SK-N-SH treated with all-trans-retinoic acid at 6 μM for 48 hours (cell line): ENCODE results near the gene MYH13.

Experiments used
- ATAC-seq: fragments of 200-7000 bp; cut with Tn5 transposase; 3 replicates; pipeline ENCODE4 v1.9.1; 2020; ENCODE audit warnings: mild to moderate bottlenecking, moderate library complexity
- ARNTL ChIP-seq: fragments of 450-650 bp; formaldehyde crosslinking; IDR thresholded peaks from 2 replicates; pipeline ENCODE4 v1.5.0; 2020; ENCODE audit warnings: low read depth, mild to moderate bottlenecking, moderate library complexity, borderline replicate concordance
- BACH2 ChIP-seq: fragments of 250-450 bp; sonication (Bioruptor Pico); IDR thresholded peaks from 2 replicates; pipeline ENCODE4 v1.9.0; 2021; ENCODE audit warnings: mild to moderate bottlenecking, borderline replicate concordance
- CREB5 ChIP-seq: fragments of 250-450 bp; sonication (Bioruptor Pico); IDR thresholded peaks from 2 replicates; pipeline ENCODE4 v1.5.1; 2020; ENCODE audit warnings: low read depth, mild to moderate bottlenecking, moderate library complexity
- CSDC2 ChIP-seq: fragments of 250-450 bp; sonication (Bioruptor Pico); IDR thresholded peaks from 2 replicates; pipeline ENCODE4 v1.5.0; 2020; ENCODE audit warnings: mild to moderate bottlenecking, moderate library complexity
- CSRNP3 ChIP-seq: fragments of 250-450 bp; sonication (Bioruptor Pico); IDR thresholded peaks from 2 replicates; pipeline ENCODE4 v1.5.1; 2021; ENCODE audit warnings: mild to moderate bottlenecking, moderate library complexity
- ESRRG ChIP-seq: fragments of 250-450 bp; sonication (Bioruptor Pico); IDR thresholded peaks from 2 replicates; pipeline ENCODE4 v1.6.1; 2021; ENCODE audit warnings: mild to moderate bottlenecking
- ISL1 ChIP-seq: fragments of 250-450 bp; sonication (Bioruptor Pico); IDR thresholded peaks from 2 replicates; pipeline ENCODE4 v2.1.2; 2022; ENCODE audit warnings: mild to moderate bottlenecking, moderate library complexity
- OSR1 ChIP-seq: fragments of 250-450 bp; sonication (Bioruptor Pico); IDR thresholded peaks from 2 replicates; pipeline ENCODE4 v1.8.0; 2022; ENCODE audit warnings: moderate library complexity, mild to moderate bottlenecking, inconsistent platforms
- PATZ1 ChIP-seq: fragments of 250-450 bp; sonication (Bioruptor Pico); IDR thresholded peaks from 2 replicates; pipeline ENCODE4 v1.8.0; 2020; ENCODE audit warnings: mild to moderate bottlenecking, moderate library complexity, borderline replicate concordance
- POU6F1 ChIP-seq: fragments of 250-450 bp; sonication (Bioruptor Pico); IDR thresholded peaks from 2 replicates; pipeline ENCODE4 v1.8.0; 2021; ENCODE audit warnings: low read depth, mild to moderate bottlenecking, moderate library complexity, borderline replicate concordance
- PPARA ChIP-seq: fragments of 250-450 bp; sonication (Bioruptor Pico); IDR thresholded peaks from 2 replicates; pipeline ENCODE4 v1.5.0; 2020; ENCODE audit warnings: mild to moderate bottlenecking, borderline replicate concordance
- RARB ChIP-seq: fragments of 250-450 bp; sonication (Bioruptor Pico); IDR thresholded peaks from 2 replicates; pipeline ENCODE4 v1.8.0; 2021; ENCODE audit warnings: mild to moderate bottlenecking, moderate library complexity
- SNAI2 ChIP-seq: fragments of 250-450 bp; sonication (Bioruptor Pico); IDR thresholded peaks from 2 replicates; pipeline ENCODE4 v1.5.0; 2020; ENCODE audit warnings: mild to moderate bottlenecking, moderate library complexity
- TCF4 ChIP-seq: fragments of 250-450 bp; sonication (Bioruptor Pico); IDR thresholded peaks from 2 replicates; pipeline ENCODE4 v1.8.0; 2021; ENCODE audit warnings: mild to moderate bottlenecking, moderate library complexity, borderline replicate concordance
- TOX ChIP-seq: fragments of 250-450 bp; sonication (Bioruptor Pico); IDR thresholded peaks from 2 replicates; pipeline ENCODE4 v1.8.0; 2021; ENCODE audit warnings: mild to moderate bottlenecking, moderate library complexity, borderline replicate concordance
- TSHZ2 ChIP-seq: fragments of 250-450 bp; sonication (Bioruptor Pico); IDR thresholded peaks from 2 replicates; pipeline ENCODE4 v1.5.0; 2020; ENCODE audit warnings: mild to moderate bottlenecking, moderate library complexity
- ZC3H10 ChIP-seq: fragments of 250-450 bp; sonication (Bioruptor Pico); IDR thresholded peaks from 2 replicates; pipeline ENCODE4 v1.5.1; 2021; ENCODE audit warnings: mild to moderate bottlenecking, moderate library complexity
- ZFP3 ChIP-seq: fragments of 250-450 bp; sonication (Bioruptor Pico); IDR thresholded peaks from 2 replicates; pipeline ENCODE4 v1.5.0; 2020; ENCODE audit warnings: mild to moderate bottlenecking, moderate library complexity
- ZFP30 ChIP-seq: fragments of 450-650 bp; formaldehyde crosslinking; IDR thresholded peaks from 2 replicates; pipeline ENCODE4 v1.5.0; 2022; ENCODE audit warnings: mild to moderate bottlenecking, moderate library complexity
- ZNF565 ChIP-seq: fragments of 450-650 bp; formaldehyde crosslinking; conservative IDR thresholded peaks from 2 replicates; pipeline ENCODE4 v1.5.0; 2020; ENCODE audit warnings: low read depth, mild to moderate bottlenecking, moderate library complexity
- ZNF70 ChIP-seq: fragments of 450-650 bp; formaldehyde crosslinking; IDR thresholded peaks from 2 replicates; pipeline ENCODE4 v1.5.0; 2020; ENCODE audit warnings: mild to moderate bottlenecking, moderate library complexity
- ZNF8 ChIP-seq: fragments of 450-650 bp; formaldehyde crosslinking; IDR thresholded peaks from 2 replicates; pipeline ENCODE4 v1.5.0; 2020; ENCODE audit warnings: mild to moderate bottlenecking, moderate library complexity

The MYH13 gene

GRCh38 chr17:10276436-10276835 is 96.4 kb downstream of the MYH13 start:
- TF ChIP-seq CSRNP3 (CRISPR knock-in tag) = no peak
- no peak for ATAC-seq

- TF ChIP-seq BACH2 (CRISPR knock-in tag) (no peak), ZNF70 (no peak), ISL1 (no peak), ZFP30 (no peak), RARB (CRISPR knock-in tag) (no peak), PATZ1 (CRISPR knock-in tag) (no peak), OSR1 (CRISPR knock-in tag) (no peak), ZFP3 (CRISPR knock-in tag) (no peak), ESRRG (no peak), TOX (CRISPR knock-in tag) (no peak), CSDC2 (CRISPR knock-in tag) (no peak), ZNF565 (CRISPR knock-in tag) (no peak), TSHZ2 (CRISPR knock-in tag) (no peak), ZNF8 (CRISPR knock-in tag) (no peak), CSRNP3 (CRISPR knock-in tag) (no peak), ZC3H10 (CRISPR knock-in tag) (no peak), CREB5 (CRISPR knock-in tag) (no peak)
- ATAC-seq = no peak
Observed at GRCh38 chr17:10275418-10275817, 97.4 kb downstream of the MYH13 start.

GRCh38 chr17:10271106-10271562 is 101.7 kb downstream of the MYH13 start:
- ATAC-seq = no peak
- TF ChIP-seq CSRNP3 (CRISPR knock-in tag) = no peak
- no peak for TF ChIP-seq RARB (CRISPR knock-in tag)
- no peak for TF ChIP-seq ZFP3 (CRISPR knock-in tag)
- TF ChIP-seq PPARA (CRISPR knock-in tag) = no peak
- TF ChIP-seq CSDC2 (CRISPR knock-in tag) = no peak
- TF ChIP-seq ISL1 = no peak
- no peak for TF ChIP-seq ZNF565 (CRISPR knock-in tag)
- no peak for TF ChIP-seq TOX (CRISPR knock-in tag)
- TF ChIP-seq ARNTL (CRISPR knock-in tag) = no peak
- no peak for TF ChIP-seq OSR1 (CRISPR knock-in tag)
- no peak for TF ChIP-seq SNAI2
- TF ChIP-seq PATZ1 (CRISPR knock-in tag) = no peak
- TF ChIP-seq CREB5 (CRISPR knock-in tag) = no peak
- TF ChIP-seq BACH2 (CRISPR knock-in tag) = no peak
- no peak for TF ChIP-seq POU6F1 (CRISPR knock-in tag)
- TF ChIP-seq TCF4 (CRISPR knock-in tag) = no peak
